ENCODE results near the gene SEMA7A.
"Not testable (repeated sequence)": the region's sequence is repeated elsewhere in the genome, so short reads cannot be mapped to it uniquely, and the experiment has no call there.

The SEMA7A gene

GRCh38 chr15:74398183-74398582, 35.6 kb downstream of the SEMA7A start:
- DNase-seq = no peak

- DNase-seq = no peak
Observed at GRCh38 chr15:74397239-74398068, 36.3 kb downstream of the SEMA7A start.

DNA sequence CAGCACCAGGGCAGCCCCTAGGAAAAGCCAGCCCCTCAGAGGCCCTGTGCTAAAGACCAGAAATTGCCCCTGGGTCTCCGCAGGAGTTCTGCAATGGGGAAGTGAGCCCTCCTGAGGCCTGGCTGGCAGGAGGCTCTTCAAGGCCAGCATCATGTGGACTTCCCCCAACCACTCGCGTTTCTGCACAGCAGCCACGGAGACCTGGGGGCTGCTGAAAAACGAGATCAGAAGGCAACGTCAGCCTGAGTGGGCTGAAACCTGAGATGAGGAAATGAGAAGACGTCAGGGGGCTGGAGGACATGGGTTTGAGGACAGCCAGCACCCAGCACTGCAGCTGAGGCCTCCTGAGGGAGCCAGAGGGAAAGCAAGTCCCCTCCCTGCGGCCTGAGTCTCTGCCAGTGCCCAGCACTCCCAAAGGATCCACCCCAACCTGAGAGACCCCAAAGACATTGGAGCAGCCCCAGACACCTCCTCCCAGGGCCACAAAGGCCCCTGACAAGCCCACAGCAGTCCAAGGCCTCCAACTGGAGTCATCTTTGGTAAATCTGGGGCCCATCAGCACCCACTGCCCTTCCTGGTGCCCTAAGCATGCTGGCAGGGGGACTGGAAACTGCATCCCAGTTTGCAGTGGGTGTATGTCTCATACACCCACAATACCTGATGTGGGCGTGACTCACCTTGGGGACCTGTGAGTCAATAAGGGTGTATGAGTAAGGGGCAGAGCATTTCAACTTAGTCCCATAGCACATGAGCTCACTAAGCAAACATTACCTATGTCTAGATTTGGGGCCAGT, 37.1 kb downstream of the SEMA7A start:
- DNase-seq = no peak

DNA sequence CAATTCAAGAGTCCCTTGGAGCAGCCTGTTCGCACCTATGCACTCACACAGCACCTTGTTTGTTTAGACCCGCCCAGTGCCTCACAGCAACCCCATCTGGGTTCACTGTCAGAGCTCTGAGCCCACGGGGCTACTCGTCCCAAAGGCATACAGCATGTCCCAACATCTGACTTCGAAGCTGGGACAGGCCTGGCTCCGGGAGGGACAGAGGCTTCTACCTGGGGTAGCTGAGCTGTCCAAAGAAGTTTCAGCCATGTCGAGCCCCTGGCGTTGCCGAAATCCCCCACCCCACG, 37.7 kb downstream of the SEMA7A start:
- DNase-seq = no peak

- no peak for DNase-seq
Observed at GRCh38 chr15:74395319-74396145, 38.2 kb downstream of the SEMA7A start.

DNA sequence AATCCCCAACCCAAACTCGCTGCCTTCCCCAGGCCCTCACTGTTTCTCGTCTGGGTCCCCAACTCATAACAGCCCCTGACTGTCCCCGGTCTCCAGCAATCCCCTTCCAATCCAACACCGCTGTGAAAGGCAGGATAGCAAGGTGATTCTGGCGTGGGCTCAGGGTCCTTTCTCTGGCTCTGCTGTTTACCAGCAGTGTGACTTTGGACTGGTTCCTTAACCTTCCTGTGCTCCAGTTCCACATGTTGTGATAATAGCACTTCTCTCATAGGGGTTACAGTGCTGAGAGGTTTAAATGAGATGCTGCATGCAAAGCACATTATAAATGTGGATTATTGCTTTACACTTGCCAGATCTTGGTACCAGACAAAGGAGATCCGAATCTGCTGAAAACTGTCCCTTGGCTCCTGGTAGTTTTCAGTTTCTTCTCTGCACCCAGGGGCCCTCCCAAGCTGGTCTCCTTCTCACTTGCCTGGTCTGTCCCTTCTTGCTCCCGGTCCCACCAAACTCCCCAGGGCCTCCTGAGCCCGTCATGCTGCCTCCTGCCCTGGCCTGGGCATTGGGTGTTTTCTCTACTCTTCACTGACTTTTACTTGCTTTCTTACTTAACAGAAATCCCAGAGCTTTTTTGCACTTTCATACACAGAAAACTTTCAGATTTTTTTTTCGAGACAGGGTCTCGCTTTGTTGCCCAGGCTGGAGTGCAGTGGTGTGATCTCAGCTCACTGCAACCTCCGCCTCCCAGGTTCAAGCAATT, 39.5 kb downstream of the SEMA7A start:
- DNase-seq = no peak

DNA sequence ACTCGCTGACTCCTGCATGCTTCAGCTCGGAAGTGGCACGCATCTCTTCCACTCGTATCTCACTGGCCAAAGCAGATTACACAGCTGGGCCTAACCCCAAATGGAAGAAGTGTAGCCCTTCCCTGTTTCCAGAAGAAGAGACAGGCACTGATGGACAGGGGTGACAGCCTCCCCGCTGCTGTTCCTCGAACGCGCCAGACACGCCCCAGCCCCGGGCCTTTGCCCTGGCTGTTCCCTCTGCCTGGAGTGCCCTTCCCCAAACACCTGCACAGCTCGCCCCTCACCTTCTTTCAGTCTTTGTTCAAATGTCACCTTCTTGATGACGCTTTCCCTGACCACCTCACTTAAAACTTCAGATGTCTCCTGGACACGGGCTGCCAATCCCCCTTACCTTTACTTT, 40.3 kb downstream of the SEMA7A start:
- DNase-seq = no peak

DNA sequence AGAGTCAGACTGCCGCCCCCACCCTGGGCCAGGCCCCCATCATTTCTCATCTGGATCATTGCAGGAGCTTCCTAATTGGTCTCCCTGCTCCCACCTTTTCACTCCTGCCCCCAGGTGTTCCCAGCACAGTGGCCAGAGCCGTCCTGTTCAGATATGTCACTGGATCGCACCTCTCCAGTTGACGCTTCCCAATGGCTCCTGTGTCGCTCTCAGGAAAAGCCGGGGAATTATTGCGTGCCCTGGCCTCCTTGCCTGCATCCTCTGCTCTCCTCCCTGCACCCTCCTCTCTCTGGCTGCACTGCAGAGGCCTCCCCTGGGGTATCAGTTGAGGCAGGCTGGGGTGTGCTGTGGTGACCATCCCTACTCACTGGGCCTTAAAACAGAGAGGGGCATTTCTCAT, 40.9 kb downstream of the SEMA7A start:
- DNase-seq = no peak

DNA sequence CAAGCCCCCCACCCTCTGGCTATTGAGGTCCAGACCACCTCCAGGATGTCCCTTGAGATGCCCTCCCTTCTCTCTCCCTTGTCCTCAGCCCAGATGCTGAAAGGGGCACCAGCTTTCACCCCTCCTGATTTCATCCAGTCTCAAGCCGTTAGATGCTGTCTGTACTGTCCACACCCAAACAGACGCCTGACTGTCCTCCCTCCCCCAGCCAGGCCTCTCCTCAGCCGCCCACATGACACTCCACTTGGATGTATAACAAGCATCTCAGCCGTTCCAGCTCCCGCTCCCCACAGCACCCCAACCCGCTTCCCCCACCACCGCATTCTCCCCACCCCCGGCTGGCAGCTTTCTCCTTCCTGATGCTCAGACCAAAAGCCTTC, 41.3 kb downstream of the SEMA7A start:
- DNase-seq = no peak

- no peak for DNase-seq
Observed at GRCh38 chr15:74391582-74392450, 41.9 kb downstream of the SEMA7A start.

GRCh38 chr15:74390647-74391288, 43.0 kb downstream of the SEMA7A start:
- no peak for DNase-seq

- not testable (repeated sequence) for DNase-seq
Observed at GRCh38 chr15:74390049-74390646, 43.6 kb downstream of the SEMA7A start.

DNA sequence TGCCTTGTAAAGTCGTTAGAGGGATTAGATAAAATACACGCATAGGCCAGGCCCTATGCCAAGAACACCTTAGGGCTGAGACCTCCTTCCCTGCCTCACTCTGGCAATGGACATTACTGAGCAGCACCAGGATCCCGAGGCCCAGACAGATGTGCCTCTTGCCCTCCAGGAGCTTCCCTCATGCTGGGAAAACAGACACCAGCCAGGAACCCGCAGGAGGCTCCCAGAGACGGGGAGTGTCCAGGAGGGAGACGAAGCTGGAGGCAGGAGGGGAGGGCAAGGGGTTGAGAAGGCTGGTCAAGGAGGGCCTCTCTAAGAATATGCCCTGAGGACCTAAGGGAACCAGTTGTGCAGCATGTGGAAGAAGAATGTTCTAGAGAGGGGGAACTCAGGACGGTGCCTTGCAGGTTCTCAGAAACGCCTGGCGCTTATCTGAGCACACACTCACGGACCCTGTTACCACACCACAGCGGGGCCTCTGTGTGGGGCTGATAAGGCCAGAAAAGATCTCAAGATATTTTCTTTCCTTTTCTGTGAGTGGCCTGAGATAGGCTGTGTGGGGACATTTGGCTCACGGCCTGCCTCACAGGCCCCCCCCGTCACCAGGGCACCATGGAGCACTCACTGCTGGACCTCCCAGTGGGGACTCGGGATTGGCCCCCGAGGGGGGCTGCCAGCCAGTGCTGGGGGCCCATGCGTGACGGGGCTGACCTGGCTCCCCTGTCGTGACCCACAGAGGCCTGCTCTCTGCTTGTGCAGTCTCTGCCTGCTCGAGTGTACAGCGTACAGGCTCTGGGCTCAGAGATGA, 44.3 kb downstream of the SEMA7A start:
- DNase-seq = no peak

DNA sequence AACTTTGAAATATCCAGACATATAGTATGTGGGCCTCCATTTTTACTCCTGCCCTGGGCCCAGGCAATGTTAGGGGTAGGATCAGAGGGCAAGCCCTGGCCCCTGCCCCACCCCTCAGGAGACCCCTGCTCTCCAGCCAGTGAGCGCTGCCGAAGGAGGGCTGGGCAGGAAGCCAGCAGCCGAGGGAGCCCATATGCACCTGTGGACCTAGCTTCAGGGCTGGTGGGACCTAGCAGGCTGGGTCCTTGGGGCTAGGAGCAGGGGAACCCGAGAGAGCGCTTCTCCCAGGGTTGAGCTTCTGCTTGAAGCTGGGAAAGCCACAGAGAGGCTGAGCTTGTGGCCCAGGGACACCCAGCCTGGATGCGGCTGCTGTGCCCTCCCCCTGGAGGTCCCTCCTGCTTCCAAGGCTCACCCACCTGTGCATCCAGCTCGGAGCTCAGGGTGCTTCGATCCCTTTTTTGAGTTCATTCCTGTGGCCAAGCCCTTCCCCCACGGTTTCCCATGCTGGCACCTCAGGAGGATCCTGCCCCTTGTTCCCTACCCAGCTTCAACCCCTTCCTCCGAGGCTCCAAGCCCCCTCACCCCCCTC, 45.3 kb downstream of the SEMA7A start:
- no peak for DNase-seq

DNA sequence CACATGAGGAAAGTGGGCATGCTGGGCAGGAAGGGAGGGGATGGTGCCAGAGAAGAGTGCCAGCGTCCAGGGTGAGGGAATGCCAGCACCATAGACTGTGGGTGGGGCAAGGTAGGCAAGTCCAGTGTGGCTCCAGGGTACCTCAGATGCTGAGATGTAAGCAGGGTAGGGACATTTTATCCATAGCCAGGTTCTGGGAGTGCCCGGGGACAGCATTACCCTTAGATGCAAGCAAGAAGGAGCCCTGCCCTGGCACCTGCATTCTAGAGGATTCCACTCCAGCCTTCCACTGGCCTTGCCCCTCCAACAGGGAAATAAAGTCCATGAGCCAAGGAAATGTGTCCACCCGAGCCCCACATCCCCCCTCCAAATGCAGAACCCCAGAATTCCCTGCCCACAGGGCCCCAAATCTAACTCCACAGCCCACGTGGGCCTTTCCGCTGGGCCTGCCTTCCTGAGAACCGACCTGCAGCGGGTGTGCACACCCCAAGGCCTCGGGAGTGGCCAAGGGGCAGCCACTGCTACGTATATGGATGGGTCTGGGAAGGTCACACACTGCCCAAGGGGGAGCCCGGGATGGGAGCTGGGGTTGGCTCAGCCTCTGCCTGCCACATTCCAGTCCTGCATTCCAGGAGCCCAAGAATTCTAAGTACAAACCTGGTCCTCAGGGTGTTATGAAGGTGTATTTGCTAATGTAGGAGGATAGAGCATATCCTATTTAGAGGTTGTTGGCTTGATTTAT, 46.0 kb downstream of the SEMA7A start:
- no peak for DNase-seq

GRCh38 chr15:74387141-74387541, 46.6 kb downstream of the SEMA7A start:
- DNase-seq = no peak

- no peak for DNase-seq
Observed at GRCh38 chr15:74386496-74387140, 47.1 kb downstream of the SEMA7A start.

DNA sequence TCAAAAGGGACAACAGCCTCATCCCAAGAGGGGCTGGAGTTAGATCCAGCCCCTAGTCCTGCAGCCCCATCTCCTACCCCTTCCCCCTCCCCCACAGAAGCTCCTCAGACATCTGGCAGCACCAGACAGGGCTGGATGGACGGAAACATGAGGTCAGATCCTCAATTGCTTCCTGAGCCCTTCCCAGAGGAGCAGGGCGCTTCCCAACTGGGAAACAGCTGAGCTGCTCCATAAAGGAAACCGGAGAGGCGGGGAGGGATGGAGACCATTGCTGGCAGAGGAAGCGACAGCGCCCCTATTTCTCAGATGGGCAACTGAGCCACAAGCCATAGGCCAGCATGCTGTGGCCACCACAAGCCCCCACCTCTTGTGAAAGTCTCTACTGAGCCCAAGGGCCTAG, 48.0 kb downstream of the SEMA7A start:
- DNase-seq = no peak
